K562 (cell line): Measurements from ENCODE around the gene BCAS3. TPM values are rescaled to one million over a fixed set of nuclear protein-coding genes. Genes with fewer than 3 reads are reported as not detected.

Source experiments
- ATAC-seq: fragments of 200-7000 bp; cut with Tn5 transposase; 3 replicates; pipeline ENCODE4 v1.9.1; 2020; ENCODE audit warnings: moderate library complexity
- BruUV-seq: library from RNA; stranded (reverse); fragments of 400-500 nt; replicated peaks from 2 replicates; lab custom pipeline; 2021; lab: Mats Ljungman, UMichigan
- CTCF ChIA-PET: fragments of 300-600 bp; formaldehyde crosslinking; extraction: SDS; loops from one replicate; lab custom pipeline; 2021; ENCODE audit warnings: low intra/inter-chr PET ratio; lab: Yijun Ruan, JAX
- POLR2A ChIA-PET: fragments of 300-600, 350-650 bp; sonication (Branson Sonifier 250); formaldehyde crosslinking; extraction: SDS; loops from one replicate; lab custom pipeline; 2021; ENCODE audit warnings: antibody characterized with exemption, inconsistent platforms; lab: Yijun Ruan, JAX
- DNase-seq, 4 experiments: peaks; one replicate each; pipeline versions ENCODE4 v3.0.0 to v3.0.0-alpha.2; 2011 to 2018; ENCODE audit warnings: low spot score in 3 of 4, mixed read lengths in 3 of 4; ENCODE audit errors: extremely low read depth in 1 of 4
- FAIRE-seq: peaks from 2 replicates; lab custom pipeline; 2011; peaks lifted over from hg19 to GRCh38; lab: Jason Lieb, UNC
- H2AFZ ChIP-seq: 2 replicates; pipeline ENCODE4 v1.6.0; 2011; ENCODE audit warnings: low read depth, low read length, control low read depth, inconsistent platforms
- H3K27ac ChIP-seq: fragments of 200-600 bp; 3 replicates; pipeline ENCODE4 v1.8.0; 2011; ENCODE audit warnings: low read depth, mild to moderate bottlenecking, control low read depth, inconsistent platforms, low read length, moderate library complexity, mixed read lengths; ENCODE audit errors: extremely low read depth
- H3K27me3 ChIP-seq, 2 experiments: fragments of 300-600 bp in 1 of 2; 2 replicates in 1 of 2; 3 replicates in 1 of 2; pipeline versions ENCODE4 v1.6.0 to v1.8.0; 2011; ENCODE audit warnings: inconsistent platforms in 2 of 2, low read length in 2 of 2, mild to moderate bottlenecking in 1 of 2, mixed read lengths in 1 of 2, moderate library complexity in 1 of 2; ENCODE audit not compliant: control insufficient read depth in 2 of 2, insufficient read depth in 2 of 2
- H3K36me3 ChIP-seq: fragments of 300-600 bp; 3 replicates; pipeline ENCODE4 v1.8.0; 2011; ENCODE audit warnings: mild to moderate bottlenecking, low read length, inconsistent platforms; ENCODE audit not compliant: control insufficient read depth, insufficient read depth
- H3K4me1 ChIP-seq, 2 experiments: fragments of 200-600 bp in 1 of 2; replicated peaks in 1 of 2; 2 replicates in 1 of 2; 3 replicates in 1 of 2; pipeline versions ENCODE4 v1.5.1 to v1.8.0; 2011; ENCODE audit warnings: inconsistent platforms in 2 of 2, low read length in 2 of 2, mild to moderate bottlenecking in 1 of 2, mixed read lengths in 1 of 2, moderate library complexity in 1 of 2; ENCODE audit not compliant: control insufficient read depth in 2 of 2, insufficient read depth in 2 of 2
- H3K4me2 ChIP-seq: 2 replicates; pipeline ENCODE4 v1.6.1; 2011; ENCODE audit warnings: low read length, control low read depth, inconsistent platforms, mixed read lengths; ENCODE audit not compliant: insufficient read depth
- H3K4me3 ChIP-seq: fragments of 200-600 bp; sonication (generic), shearing (Covaris generic); 2 replicates; pipeline ENCODE4 v1.5.1; 2016; ENCODE audit warnings: control low read depth, inconsistent platforms
- H3K79me2 ChIP-seq: fragments of 200-600 bp; 3 replicates; pipeline ENCODE4 v1.8.0; 2011; ENCODE audit warnings: low read length, inconsistent platforms; ENCODE audit not compliant: control insufficient read depth, insufficient read depth
- H3K9ac ChIP-seq, 2 experiments: 2 replicates each; pipeline versions ENCODE4 v1.6.0 to v1.6.1; 2011; ENCODE audit warnings: low read depth in 2 of 2, low read length in 2 of 2, control low read depth in 1 of 2, inconsistent platforms in 1 of 2, mild to moderate bottlenecking in 1 of 2, mixed read lengths in 1 of 2; ENCODE audit not compliant: insufficient read depth in 1 of 2
- H3K9me1 ChIP-seq: one replicate; pipeline ENCODE4 v1.6.0; 2011; ENCODE audit warnings: inconsistent platforms, mild to moderate bottlenecking, low read length, moderate library complexity; ENCODE audit not compliant: control insufficient read depth, insufficient read depth
- H3K9me3 ChIP-seq: replicated peaks from 2 replicates; pipeline ENCODE4 v1.5.1; 2011; ENCODE audit warnings: low read depth, low read length, inconsistent platforms; ENCODE audit not compliant: control insufficient read depth, insufficient read depth
- H4K20me1 ChIP-seq: replicated peaks from 2 replicates; pipeline ENCODE4 v1.6.1; 2011; ENCODE audit warnings: low read length, inconsistent platforms, mixed read lengths; ENCODE audit not compliant: control insufficient read depth, insufficient read depth
- ARNT ChIP-seq, 2 experiments: fragments of 450-650 bp; IDR thresholded peaks; 2 replicates each; pipeline ENCODE4 v1.6.1; 2016; ENCODE audit warnings: mild to moderate bottlenecking in 1 of 2
- CCAR2 ChIP-seq: fragments of 200-400 bp; formaldehyde crosslinking; IDR thresholded peaks from 2 replicates; pipeline ENCODE4 v1.6.1; 2017; ENCODE audit warnings: mild to moderate bottlenecking, low read depth, low read length
- FOXJ3 ChIP-seq: sonication (generic); formaldehyde crosslinking; IDR thresholded peaks from 2 replicates; pipeline ENCODE4 v1.4.0; 2020; ENCODE audit warnings: mild to moderate bottlenecking, missing genetic modification reagents
- MECOM ChIP-seq: fragments of 250-450 bp; sonication (Bioruptor Pico); IDR thresholded peaks from 2 replicates; pipeline ENCODE4 v1.8.0; 2022; ENCODE audit warnings: inconsistent platforms
- POLR2AphosphoS5 ChIP-seq: IDR thresholded peaks from 2 replicates; pipeline ENCODE4 v1.6.1; 2011; ENCODE audit warnings: mild to moderate bottlenecking, low read depth, low read length, moderate library complexity; ENCODE audit not compliant: control insufficient read depth, insufficient read depth
- SRSF1 ChIP-seq: fragments of 200-400 bp; formaldehyde crosslinking; IDR thresholded peaks from 2 replicates; pipeline ENCODE4 v1.6.1; 2017; ENCODE audit warnings: mild to moderate bottlenecking, low read depth, low read length, moderate library complexity
- TEAD2 ChIP-seq: fragments of 450-650 bp; IDR thresholded peaks from 2 replicates; pipeline ENCODE4 v1.6.1; 2016; ENCODE audit warnings: missing genetic modification characterization, control low read depth, missing compliant biosample characterization
- ZKSCAN1 ChIP-seq: fragments of 150-350 bp; IDR thresholded peaks from 2 replicates; pipeline ENCODE4 v1.6.1; 2016; ENCODE audit warnings: low read depth, low read length
- WGBS: fragments of 100-300 bp; shearing (Covaris generic); methylation state at CpG from one replicate; pipeline ENCODE4 v1.1.6; 2016; ENCODE audit warnings: low coverage, mixed read lengths; ENCODE audit not compliant: insufficient coverage; ENCODE audit errors: missing lambda C conversion rate; 5-methylcytosine and 5-hydroxymethylcytosine counted together
- in situ Hi-C: fragments of 300-500 bp; cut with MboI; formaldehyde crosslinking; loops from 4 replicates; pipeline ENCODE4 v1.15.0; 2018; ENCODE audit warnings: inconsistent platforms, mixed read lengths
- intact Hi-C: fragments of 100-400 bp; cut with micrococcal nuclease; formaldehyde crosslinking; loops from 2 replicates; pipeline ENCODE4 v1.14.2; 2022
- polyA plus RNA-seq, 8 experiments: library from polyadenylated mRNA; depleted of rRNA in 4 of 8; stranded (reverse) in 5 of 8; unstranded in 3 of 8; fragments of >200 nt; fragmentation: Nextera tagmentation in 2 of 8; fragmentation: Illumina TruSeq in 1 of 8; extraction: Ambion mirVana in 2 of 8; extraction: Trizol in 1 of 8; gene quantifications; 2 replicates each; pipeline versions ENCODE4 v1.2.1 to v1.2.3, GENCODE V29; 2011 to 2014; ENCODE audit warnings: inconsistent platforms in 1 of 8, missing spikeins in 1 of 8
- total RNA-seq, 7 experiments: library from RNA; depleted of rRNA in 6 of 7; stranded (reverse); fragments of >200 nt in 6 of 7; fragmentation: Illumina TruSeq in 2 of 7; extraction: Trizol in 2 of 7; gene quantifications; 2 replicates each; pipeline versions ENCODE4 v1.2.1 to v1.2.3, GENCODE V29; 2011 to 2021; ENCODE audit warnings: low replicate concordance in 1 of 7
- TF ChIP-seq, protein P1 (sequence below): sonication (generic); formaldehyde crosslinking; IDR thresholded peaks from 2 replicates; pipeline ENCODE4 v1.8.1; 2023; ENCODE audit warnings: missing genetic modification reagents, mild to moderate bottlenecking, borderline replicate concordance
- TF ChIP-seq, protein P2 (sequence below): fragments of 250-450 bp; sonication (Bioruptor Pico); IDR thresholded peaks from 2 replicates; pipeline ENCODE4 v1.5.0; 2020; ENCODE audit warnings: mild to moderate bottlenecking

BCAS3 gene
- total and polyA plus RNA-seq, 9 of the 15 experiments (the other 6 are each of a cell fraction or from before 2014, with no cell fraction given): 1.9 to 5.5 (median 3.5) TPM

DNA sequence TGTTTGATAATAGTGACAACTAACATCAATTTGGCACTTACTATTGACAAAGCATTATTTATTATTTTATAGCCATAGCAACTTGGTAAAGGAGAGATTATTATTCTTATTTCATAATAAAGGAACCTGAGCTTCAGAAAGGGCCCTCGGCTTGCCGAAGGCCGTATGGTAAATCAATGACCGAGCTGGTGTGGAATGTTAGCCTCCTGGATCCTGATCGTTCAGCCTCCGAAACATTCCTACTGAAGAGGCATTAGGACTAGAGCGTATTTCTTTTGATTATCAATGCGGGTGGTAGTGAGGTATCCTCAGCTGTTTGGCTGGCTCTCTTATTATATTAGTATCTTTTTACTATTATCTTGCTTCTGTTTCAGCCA lies 522.7 kb downstream of the BCAS3 start:
- no peaks in the 10 kb centered on the region for H4K20me1 ChIP-seq
- no peaks in the 10 kb centered on the region for H3K9me1 ChIP-seq
- H3K4me2 ChIP-seq: no peak overlapping the region
- peaks cover 5 to 8% of the 10 kb centered on the region in 2 experiments; a peak in 3 of 5 replicates for H3K27me3 ChIP-seq
- WGBS: 15% methylated on average over 8 of the region's 8 CpGs
- ChIA-PET CTCF (no interaction called here), POLR2A (no interaction called here)
- no peaks in the 10 kb centered on the region for H3K4me1 ChIP-seq
- ATAC-seq: no peak
- H3K79me2 ChIP-seq: no peaks in the 10 kb centered on the region
- no peak for FAIRE-seq
- H2AFZ ChIP-seq: no peak overlapping the region
- intact Hi-C loops (no loop called here), in situ Hi-C loops (loop anchor here (10.0 kb wide), 1 partner anchor 1736 kb away; no protein-coding TSS in a partner anchor)
- H3K4me3 ChIP-seq: no peak overlapping the region
- H3K9me3 ChIP-seq: no peaks in the 10 kb centered on the region
- DNase-seq: no peak
- BruUV-seq: no TSS peak
- H3K36me3 ChIP-seq: no peaks in the 10 kb centered on the region
- no peak overlapping the region for H3K9ac ChIP-seq
- TF ChIP-seq TEAD2 (no peak), ARNT (IDR thresholded peaks at IDR 0.05) (no peak), POLR2AphosphoS5 (no peak), CCAR2 (no peak), ZKSCAN1 (no peak), MECOM (no peak), FOXJ3 (CRISPR knock-in tag) (no peak), SRSF1 (no peak)
- TF ChIP-seq, protein P1, sequence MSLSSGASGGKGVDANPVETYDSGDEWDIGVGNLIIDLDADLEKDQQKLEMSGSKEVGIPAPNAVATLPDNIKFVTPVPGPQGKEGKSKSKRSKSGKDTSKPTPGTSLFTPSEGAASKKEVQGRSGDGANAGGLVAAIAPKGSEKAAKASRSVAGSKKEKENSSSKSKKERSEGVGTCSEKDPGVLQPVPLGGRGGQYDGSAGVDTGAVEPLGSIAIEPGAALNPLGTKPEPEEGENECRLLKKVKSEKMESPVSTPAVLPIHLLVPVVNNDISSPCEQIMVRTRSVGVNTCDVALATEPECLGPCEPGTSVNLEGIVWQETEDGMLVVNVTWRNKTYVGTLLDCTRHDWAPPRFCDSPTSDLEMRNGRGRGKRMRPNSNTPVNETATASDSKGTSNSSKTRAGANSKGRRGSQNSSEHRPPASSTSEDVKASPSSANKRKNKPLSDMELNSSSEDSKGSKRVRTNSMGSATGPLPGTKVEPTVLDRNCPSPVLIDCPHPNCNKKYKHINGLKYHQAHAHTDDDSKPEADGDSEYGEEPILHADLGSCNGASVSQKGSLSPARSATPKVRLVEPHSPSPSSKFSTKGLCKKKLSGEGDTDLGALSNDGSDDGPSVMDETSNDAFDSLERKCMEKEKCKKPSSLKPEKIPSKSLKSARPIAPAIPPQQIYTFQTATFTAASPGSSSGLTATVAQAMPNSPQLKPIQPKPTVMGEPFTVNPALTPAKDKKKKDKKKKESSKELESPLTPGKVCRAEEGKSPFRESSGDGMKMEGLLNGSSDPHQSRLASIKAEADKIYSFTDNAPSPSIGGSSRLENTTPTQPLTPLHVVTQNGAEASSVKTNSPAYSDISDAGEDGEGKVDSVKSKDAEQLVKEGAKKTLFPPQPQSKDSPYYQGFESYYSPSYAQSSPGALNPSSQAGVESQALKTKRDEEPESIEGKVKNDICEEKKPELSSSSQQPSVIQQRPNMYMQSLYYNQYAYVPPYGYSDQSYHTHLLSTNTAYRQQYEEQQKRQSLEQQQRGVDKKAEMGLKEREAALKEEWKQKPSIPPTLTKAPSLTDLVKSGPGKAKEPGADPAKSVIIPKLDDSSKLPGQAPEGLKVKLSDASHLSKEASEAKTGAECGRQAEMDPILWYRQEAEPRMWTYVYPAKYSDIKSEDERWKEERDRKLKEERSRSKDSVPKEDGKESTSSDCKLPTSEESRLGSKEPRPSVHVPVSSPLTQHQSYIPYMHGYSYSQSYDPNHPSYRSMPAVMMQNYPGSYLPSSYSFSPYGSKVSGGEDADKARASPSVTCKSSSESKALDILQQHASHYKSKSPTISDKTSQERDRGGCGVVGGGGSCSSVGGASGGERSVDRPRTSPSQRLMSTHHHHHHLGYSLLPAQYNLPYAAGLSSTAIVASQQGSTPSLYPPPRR (CRISPR knock-in tag): no peak
- TF ChIP-seq, protein P2, sequence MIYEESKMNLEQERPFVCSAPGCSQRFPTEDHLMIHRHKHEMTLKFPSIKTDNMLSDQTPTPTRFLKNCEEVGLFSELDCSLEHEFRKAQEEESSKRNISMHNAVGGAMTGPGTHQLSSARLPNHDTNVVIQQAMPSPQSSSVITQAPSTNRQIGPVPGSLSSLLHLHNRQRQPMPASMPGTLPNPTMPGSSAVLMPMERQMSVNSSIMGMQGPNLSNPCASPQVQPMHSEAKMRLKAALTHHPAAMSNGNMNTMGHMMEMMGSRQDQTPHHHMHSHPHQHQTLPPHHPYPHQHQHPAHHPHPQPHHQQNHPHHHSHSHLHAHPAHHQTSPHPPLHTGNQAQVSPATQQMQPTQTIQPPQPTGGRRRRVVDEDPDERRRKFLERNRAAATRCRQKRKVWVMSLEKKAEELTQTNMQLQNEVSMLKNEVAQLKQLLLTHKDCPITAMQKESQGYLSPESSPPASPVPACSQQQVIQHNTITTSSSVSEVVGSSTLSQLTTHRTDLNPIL: no peak
- no peak overlapping the region for H3K27ac ChIP-seq
